ENCODE results near the gene CGRRF1. TPM values are rescaled to one million over a fixed set of nuclear protein-coding genes. Genes with fewer than 3 reads are reported as not detected.

CGRRF1 gene
- total and polyA plus RNA-seq, 9 of the 15 experiments (the other 6 are each of a cell fraction or from before 2014, with no cell fraction given), result 2.8 to 15.8 (median 4.6) TPM

DNA sequence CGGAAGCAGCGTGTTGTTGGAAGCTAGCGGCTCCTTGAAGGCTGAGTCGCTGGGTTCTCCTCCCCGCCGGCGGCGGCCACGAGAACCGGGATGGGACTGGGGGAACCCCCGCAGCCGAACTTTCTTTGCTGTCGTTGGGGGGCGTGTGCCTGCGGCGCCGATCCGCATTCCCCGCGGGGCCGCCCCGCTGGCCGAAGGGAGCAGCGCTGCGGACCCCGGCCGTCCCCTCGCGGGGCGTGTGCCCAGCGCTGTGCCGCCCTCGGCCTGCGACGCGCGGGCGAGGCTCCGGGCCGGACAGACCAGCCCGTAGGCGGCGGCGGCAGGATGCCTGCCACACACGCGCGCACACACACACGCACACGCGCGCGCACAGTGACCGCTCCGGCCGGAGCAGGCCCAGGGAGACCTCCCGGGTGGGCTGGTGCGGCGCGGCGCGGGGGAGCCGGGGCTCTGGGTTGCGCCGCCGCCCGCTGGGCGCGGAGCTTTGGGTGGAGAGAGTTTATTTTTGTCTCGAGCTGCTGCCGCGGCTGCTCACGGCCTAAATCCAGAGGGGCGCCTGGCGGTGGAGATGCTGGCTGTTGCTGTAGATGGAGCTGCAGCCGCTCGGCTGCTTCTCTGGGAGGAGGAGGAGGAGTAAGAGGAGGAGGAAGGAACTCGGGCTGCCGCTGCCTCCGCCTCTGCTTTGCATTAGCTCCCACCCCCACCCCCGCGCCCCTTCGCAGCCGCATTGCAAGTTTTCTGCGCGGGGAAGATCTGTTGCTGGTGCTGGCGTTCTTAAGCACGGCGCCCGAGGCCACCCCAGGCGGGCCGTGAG, 56.9 kb downstream of the CGRRF1 start, which contains the start of gene SAMD4A (continued):
- peak; percentile 73 to 77 for TF ChIP-seq NRF1 (conservative IDR thresholded peaks at IDR 0.05 in 1 of 2, IDR thresholded peaks at IDR 0.05 in 1 of 2)
- TF ChIP-seq ZFP36 (IDR thresholded peaks at IDR 0.05; ENCODE audit: low read depth, low read length, partially characterized antibody), result peak; percentile 73
- TF ChIP-seq ZBTB7A (IDR thresholded peaks at IDR 0.05; ENCODE audit: borderline replicate concordance, control insufficient read depth, low read depth, low read length), result peak; percentile 57; the same call in 1 of the 2 replicates
- no peak for TF ChIP-seq FOXK2 (conservative IDR thresholded peaks at IDR 0.05 in 1 of 2, IDR thresholded peaks at IDR 0.05 in 1 of 2; ENCODE audit: low read depth in 2 of 2)
- peak; percentile 74 for TF ChIP-seq EGR1 (conservative IDR thresholded peaks at IDR 0.05)
- TF ChIP-seq HDAC8 (tag; IDR thresholded peaks at IDR 0.05), result no peak
- TF ChIP-seq, protein P1, sequence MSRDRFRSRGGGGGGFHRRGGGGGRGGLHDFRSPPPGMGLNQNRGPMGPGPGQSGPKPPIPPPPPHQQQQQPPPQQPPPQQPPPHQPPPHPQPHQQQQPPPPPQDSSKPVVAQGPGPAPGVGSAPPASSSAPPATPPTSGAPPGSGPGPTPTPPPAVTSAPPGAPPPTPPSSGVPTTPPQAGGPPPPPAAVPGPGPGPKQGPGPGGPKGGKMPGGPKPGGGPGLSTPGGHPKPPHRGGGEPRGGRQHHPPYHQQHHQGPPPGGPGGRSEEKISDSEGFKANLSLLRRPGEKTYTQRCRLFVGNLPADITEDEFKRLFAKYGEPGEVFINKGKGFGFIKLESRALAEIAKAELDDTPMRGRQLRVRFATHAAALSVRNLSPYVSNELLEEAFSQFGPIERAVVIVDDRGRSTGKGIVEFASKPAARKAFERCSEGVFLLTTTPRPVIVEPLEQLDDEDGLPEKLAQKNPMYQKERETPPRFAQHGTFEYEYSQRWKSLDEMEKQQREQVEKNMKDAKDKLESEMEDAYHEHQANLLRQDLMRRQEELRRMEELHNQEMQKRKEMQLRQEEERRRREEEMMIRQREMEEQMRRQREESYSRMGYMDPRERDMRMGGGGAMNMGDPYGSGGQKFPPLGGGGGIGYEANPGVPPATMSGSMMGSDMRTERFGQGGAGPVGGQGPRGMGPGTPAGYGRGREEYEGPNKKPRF (IDR thresholded peaks at IDR 0.05; ENCODE audit: low read depth, low read length), result no peak
- TF ChIP-seq SAP30 (IDR thresholded peaks at IDR 0.05; ENCODE audit: borderline replicate concordance, insufficient read depth, low read depth, low read length, poor library complexity, severe bottlenecking), result peak; percentile 40
- TF ChIP-seq, protein P2, sequence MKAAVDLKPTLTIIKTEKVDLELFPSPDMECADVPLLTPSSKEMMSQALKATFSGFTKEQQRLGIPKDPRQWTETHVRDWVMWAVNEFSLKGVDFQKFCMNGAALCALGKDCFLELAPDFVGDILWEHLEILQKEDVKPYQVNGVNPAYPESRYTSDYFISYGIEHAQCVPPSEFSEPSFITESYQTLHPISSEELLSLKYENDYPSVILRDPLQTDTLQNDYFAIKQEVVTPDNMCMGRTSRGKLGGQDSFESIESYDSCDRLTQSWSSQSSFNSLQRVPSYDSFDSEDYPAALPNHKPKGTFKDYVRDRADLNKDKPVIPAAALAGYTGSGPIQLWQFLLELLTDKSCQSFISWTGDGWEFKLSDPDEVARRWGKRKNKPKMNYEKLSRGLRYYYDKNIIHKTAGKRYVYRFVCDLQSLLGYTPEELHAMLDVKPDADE (conservative IDR thresholded peaks at IDR 0.05; ENCODE audit: control insufficient read depth, low read depth, low read length), result 0 out of 2 replicates have a peak, but pooled peaks have one; percentile 19
- TF ChIP-seq, protein P3, sequence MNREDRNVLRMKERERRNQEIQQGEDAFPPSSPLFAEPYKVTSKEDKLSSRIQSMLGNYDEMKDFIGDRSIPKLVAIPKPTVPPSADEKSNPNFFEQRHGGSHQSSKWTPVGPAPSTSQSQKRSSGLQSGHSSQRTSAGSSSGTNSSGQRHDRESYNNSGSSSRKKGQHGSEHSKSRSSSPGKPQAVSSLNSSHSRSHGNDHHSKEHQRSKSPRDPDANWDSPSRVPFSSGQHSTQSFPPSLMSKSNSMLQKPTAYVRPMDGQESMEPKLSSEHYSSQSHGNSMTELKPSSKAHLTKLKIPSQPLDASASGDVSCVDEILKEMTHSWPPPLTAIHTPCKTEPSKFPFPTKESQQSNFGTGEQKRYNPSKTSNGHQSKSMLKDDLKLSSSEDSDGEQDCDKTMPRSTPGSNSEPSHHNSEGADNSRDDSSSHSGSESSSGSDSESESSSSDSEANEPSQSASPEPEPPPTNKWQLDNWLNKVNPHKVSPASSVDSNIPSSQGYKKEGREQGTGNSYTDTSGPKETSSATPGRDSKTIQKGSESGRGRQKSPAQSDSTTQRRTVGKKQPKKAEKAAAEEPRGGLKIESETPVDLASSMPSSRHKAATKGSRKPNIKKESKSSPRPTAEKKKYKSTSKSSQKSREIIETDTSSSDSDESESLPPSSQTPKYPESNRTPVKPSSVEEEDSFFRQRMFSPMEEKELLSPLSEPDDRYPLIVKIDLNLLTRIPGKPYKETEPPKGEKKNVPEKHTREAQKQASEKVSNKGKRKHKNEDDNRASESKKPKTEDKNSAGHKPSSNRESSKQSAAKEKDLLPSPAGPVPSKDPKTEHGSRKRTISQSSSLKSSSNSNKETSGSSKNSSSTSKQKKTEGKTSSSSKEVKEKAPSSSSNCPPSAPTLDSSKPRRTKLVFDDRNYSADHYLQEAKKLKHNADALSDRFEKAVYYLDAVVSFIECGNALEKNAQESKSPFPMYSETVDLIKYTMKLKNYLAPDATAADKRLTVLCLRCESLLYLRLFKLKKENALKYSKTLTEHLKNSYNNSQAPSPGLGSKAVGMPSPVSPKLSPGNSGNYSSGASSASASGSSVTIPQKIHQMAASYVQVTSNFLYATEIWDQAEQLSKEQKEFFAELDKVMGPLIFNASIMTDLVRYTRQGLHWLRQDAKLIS (CRISPR knock-in tag; IDR thresholded peaks at IDR 0.05), result 0 out of 2 replicates have a peak, but pooled peaks have one; percentile 14
- TF ChIP-seq ZNF707 (CRISPR knock-in tag; conservative IDR thresholded peaks at IDR 0.05), result no peak
- peak; percentile 14 to 27; a peak in 3 of 4 replicates for TF ChIP-seq RAD21 (CRISPR knock-in tag; conservative IDR thresholded peaks at IDR 0.05 in 1 of 2, IDR thresholded peaks at IDR 0.05 in 1 of 2)
- TF ChIP-seq ZNF717 (CRISPR knock-in tag; IDR thresholded peaks at IDR 0.05), result no peak
- peak; percentile 50; the same call in 1 of the 2 replicates for TF ChIP-seq CXXC5 (CRISPR knock-in tag; IDR thresholded peaks at IDR 0.05)
- no peak for TF ChIP-seq MTF1 (CRISPR knock-in tag; IDR thresholded peaks at IDR 0.05; ENCODE audit: borderline replicate concordance)
- TF ChIP-seq, protein P4, sequence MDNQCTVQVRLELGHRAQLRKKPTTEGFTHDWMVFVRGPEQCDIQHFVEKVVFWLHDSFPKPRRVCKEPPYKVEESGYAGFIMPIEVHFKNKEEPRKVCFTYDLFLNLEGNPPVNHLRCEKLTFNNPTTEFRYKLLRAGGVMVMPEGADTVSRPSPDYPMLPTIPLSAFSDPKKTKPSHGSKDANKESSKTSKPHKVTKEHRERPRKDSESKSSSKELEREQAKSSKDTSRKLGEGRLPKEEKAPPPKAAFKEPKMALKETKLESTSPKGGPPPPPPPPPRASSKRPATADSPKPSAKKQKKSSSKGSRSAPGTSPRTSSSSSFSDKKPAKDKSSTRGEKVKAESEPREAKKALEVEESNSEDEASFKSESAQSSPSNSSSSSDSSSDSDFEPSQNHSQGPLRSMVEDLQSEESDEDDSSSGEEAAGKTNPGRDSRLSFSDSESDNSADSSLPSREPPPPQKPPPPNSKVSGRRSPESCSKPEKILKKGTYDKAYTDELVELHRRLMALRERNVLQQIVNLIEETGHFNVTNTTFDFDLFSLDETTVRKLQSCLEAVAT (IDR thresholded peaks at IDR 0.05), result no peak
- no peak for TF ChIP-seq NFXL1 (CRISPR knock-in tag; IDR thresholded peaks at IDR 0.05)

All from K562 (cell line).